PC-9 (cell line): ENCODE results near the gene ARHGEF6.

Source experiments
- CTCF ChIP-seq: fragments of 200-600 bp; sonication (generic); conservative IDR thresholded peaks from 2 replicates; pipeline ENCODE4 v1.6.1; 2017; ENCODE audit warnings: mixed run types, antibody characterized with exemption, mild to moderate bottlenecking, moderate library complexity
- EZH2 ChIP-seq: fragments of 200-600 bp; sonication (generic); IDR thresholded peaks from 2 replicates; pipeline ENCODE4 v1.8.0; 2017; ENCODE audit warnings: antibody characterized with exemption, low read depth

GRCh38 chrX:136768469-136769084 lies 12.2 kb downstream of the ARHGEF6 start:
- TF ChIP-seq CTCF (no peak), EZH2 (no peak)
